Measurements from ENCODE around the gene SLC37A3.
"Not testable (repeated sequence)": the region's sequence is repeated elsewhere in the genome, so short reads cannot be mapped to it uniquely, and the experiment has no call there.

The SLC37A3 gene

GRCh38 chr7:140348161-140348849 lies 50.0 kb downstream of the SLC37A3 start:
- DNase-seq (no peak), ATAC-seq (replicated peaks) (no peak)
- H3K9me3 Mint-ChIP-seq = no peaks in the 10 kb centered on the region
- H3K27me3 Mint-ChIP-seq = no peaks in the 10 kb centered on the region
- H3K4me3 Mint-ChIP-seq = no peak overlapping the region
- no peak overlapping the region for H3K27ac Mint-ChIP-seq
- peaks cover 9 to 17% of the 10 kb centered on the region in 2 donors for H3K4me1 Mint-ChIP-seq
- H3K36me3 Mint-ChIP-seq = peaks cover 55 to 61% of the 10 kb centered on the region in 2 donors

GRCh38 chr7:140347218-140347617 lies 51.1 kb downstream of the SLC37A3 start:
- Mint-ChIP-seq H3K27me3 (no peaks in the 10 kb centered on the region), H3K36me3 (peaks cover 55 to 64% of the 10 kb centered on the region in 2 donors), H3K9me3 (no peaks in the 10 kb centered on the region)

GRCh38 chr7:140345426-140345825 lies 52.9 kb downstream of the SLC37A3 start:
- H3K36me3 Mint-ChIP-seq = peaks cover 59 to 66% of the 10 kb centered on the region in 2 donors

More at GRCh38 chr7:140347218-140347617, 51.1 kb downstream of the SLC37A3 start:
- ATAC-seq (replicated peaks) (no peak), DNase-seq (no peak)
- no peak overlapping the region for H3K4me3 Mint-ChIP-seq
- peaks cover 15 to 24% of the 10 kb centered on the region in 2 donors for H3K4me1 Mint-ChIP-seq
- H3K27ac Mint-ChIP-seq = no peak overlapping the region

GRCh38 chr7:140342727-140343514 lies 55.4 kb downstream of the SLC37A3 start:
- ATAC-seq (replicated peaks) (peak; percentile 57 to 71), DNase-seq (no peak)
- peaks cover 58 to 64% of the 10 kb centered on the region in 2 donors for H3K36me3 Mint-ChIP-seq
- H3K27ac Mint-ChIP-seq = peak overlapping the region; percentile 20
- no peak overlapping the region for H3K4me3 Mint-ChIP-seq
- H3K27me3 Mint-ChIP-seq = no peaks in the 10 kb centered on the region
- H3K9me3 Mint-ChIP-seq = no peaks in the 10 kb centered on the region
- peaks cover 7 to 10% of the 10 kb centered on the region in 2 donors for H3K4me1 Mint-ChIP-seq

More at GRCh38 chr7:140345426-140345825, 52.9 kb downstream of the SLC37A3 start:
- Mint-ChIP-seq H3K4me1 (peaks cover 15 to 24% of the 10 kb centered on the region in 2 donors), H3K27me3 (no peaks in the 10 kb centered on the region), H3K9me3 (no peaks in the 10 kb centered on the region), H3K27ac (no peak overlapping the region), H3K4me3 (no peak overlapping the region)
- ATAC-seq (replicated peaks) = no peak
- no peak for DNase-seq

GRCh38 chr7:140338959-140339358 lies 59.4 kb downstream of the SLC37A3 start:
- not testable (repeated sequence) for H3K27ac Mint-ChIP-seq; DNase-seq; H3K4me3 Mint-ChIP-seq; ATAC-seq (replicated peaks); H3K4me1 Mint-ChIP-seq; H3K9me3 Mint-ChIP-seq; H3K27me3 Mint-ChIP-seq
- peaks cover 66 to 68% of the 10 kb centered on the region in 2 donors for H3K36me3 Mint-ChIP-seq

- DNase-seq = no peak
- no peaks in the 10 kb centered on the region for H3K9me3 Mint-ChIP-seq
- no peak for ATAC-seq (replicated peaks)
- H3K27ac Mint-ChIP-seq = no peak overlapping the region
- H3K27me3 Mint-ChIP-seq = no peaks in the 10 kb centered on the region
- peaks cover 51 to 56% of the 10 kb centered on the region in 2 donors for H3K36me3 Mint-ChIP-seq
- H3K4me3 Mint-ChIP-seq = no peak overlapping the region
- H3K4me1 Mint-ChIP-seq = peaks cover 4 to 6% of the 10 kb centered on the region in 2 donors
These were observed 63.8 kb downstream of the SLC37A3 start for GRCh38 chr7:140334341-140335057.

- no peaks in the 10 kb centered on the region for H3K27me3 Mint-ChIP-seq
- peaks cover 4 to 6% of the 10 kb centered on the region in 2 donors for H3K4me1 Mint-ChIP-seq
- peaks cover 48 to 51% of the 10 kb centered on the region in 2 donors for H3K36me3 Mint-ChIP-seq
- H3K4me3 Mint-ChIP-seq = no peak overlapping the region
- no peak for DNase-seq
- H3K9me3 Mint-ChIP-seq = no peaks in the 10 kb centered on the region
- H3K27ac Mint-ChIP-seq = no peak overlapping the region
- no peak for ATAC-seq (replicated peaks)
These were observed 64.6 kb downstream of the SLC37A3 start for GRCh38 chr7:140333686-140334085.

GRCh38 chr7:140333223-140333622 lies 65.1 kb downstream of the SLC37A3 start:
- peaks cover 4 to 6% of the 10 kb centered on the region in 2 donors for H3K4me1 Mint-ChIP-seq
- no peak overlapping the region for H3K4me3 Mint-ChIP-seq
- H3K27ac Mint-ChIP-seq = no peak overlapping the region
- ATAC-seq (replicated peaks) (no peak), DNase-seq (no peak)
- H3K27me3 Mint-ChIP-seq = no peaks in the 10 kb centered on the region
- no peaks in the 10 kb centered on the region for H3K9me3 Mint-ChIP-seq
- H3K36me3 Mint-ChIP-seq = peaks cover 47 to 50% of the 10 kb centered on the region in 2 donors

- Mint-ChIP-seq H3K4me1 (peaks cover 4 to 6% of the 10 kb centered on the region in 2 donors), H3K9me3 (no peaks in the 10 kb centered on the region), H3K4me3 (no peak overlapping the region), H3K36me3 (peaks cover 39 to 41% of the 10 kb centered on the region in 2 donors), H3K27ac (no peak overlapping the region), H3K27me3 (no peaks in the 10 kb centered on the region)
- DNase-seq (no peak), ATAC-seq (replicated peaks) (no peak)
These were observed 67.7 kb downstream of the SLC37A3 start for GRCh38 chr7:140330595-140330994.

GRCh38 chr7:140330128-140330527 lies 68.2 kb downstream of the SLC37A3 start:
- H3K36me3 Mint-ChIP-seq = peaks cover 37 to 39% of the 10 kb centered on the region in 2 donors
- DNase-seq (no peak), ATAC-seq (replicated peaks) (no peak)
- no peaks in the 10 kb centered on the region for H3K27me3 Mint-ChIP-seq
- peaks cover 4 to 6% of the 10 kb centered on the region in 2 donors for H3K4me1 Mint-ChIP-seq
- no peak overlapping the region for H3K27ac Mint-ChIP-seq
- H3K4me3 Mint-ChIP-seq = no peak overlapping the region
- H3K9me3 Mint-ChIP-seq = no peaks in the 10 kb centered on the region

GRCh38 chr7:140327261-140327661 lies 71.1 kb downstream of the SLC37A3 start:
- H3K4me3 Mint-ChIP-seq = no peak overlapping the region
- ATAC-seq (replicated peaks) (no peak), DNase-seq (no peak)
- no peaks in the 10 kb centered on the region for H3K9me3 Mint-ChIP-seq
- H3K27me3 Mint-ChIP-seq = no peaks in the 10 kb centered on the region
- peaks cover 18 to 21% of the 10 kb centered on the region in 2 donors for H3K36me3 Mint-ChIP-seq
- H3K27ac Mint-ChIP-seq = no peak overlapping the region
- H3K4me1 Mint-ChIP-seq = peaks cover 0 to 3% of the 10 kb centered on the region in 2 donors

- Mint-ChIP-seq H3K27me3 (no peaks in the 10 kb centered on the region), H3K9me3 (no peaks in the 10 kb centered on the region), H3K4me1 (peaks cover 0 to 3% of the 10 kb centered on the region in 2 donors), H3K36me3 (peaks cover 8 to 12% of the 10 kb centered on the region in 2 donors), H3K27ac (no peak overlapping the region), H3K4me3 (no peak overlapping the region)
- peak; percentile 73 to 80 for ATAC-seq (replicated peaks)
- no peak for DNase-seq
These were observed 72.0 kb downstream of the SLC37A3 start for GRCh38 chr7:140326116-140326928.

- Mint-ChIP-seq H3K27ac (no peak overlapping the region), H3K4me1 (peaks cover 0 to 2% of the 10 kb centered on the region in 2 donors), H3K4me3 (no peak overlapping the region), H3K9me3 (no peaks in the 10 kb centered on the region), H3K27me3 (no peaks in the 10 kb centered on the region), H3K36me3 (peaks cover 4 to 9% of the 10 kb centered on the region in 2 donors)
- ATAC-seq (replicated peaks) (no peak), DNase-seq (no peak)
These were observed 72.7 kb downstream of the SLC37A3 start for GRCh38 chr7:140325600-140325999.

Measured in stimulated activated naive B cell treated with anti-CD40 and anti-IgM and Interleukin-4, amounts not matched to agents 10 μg/mL and 1 μg/mL and 100 μg/mL, for 72 hours (primary cell).